Measurements from ENCODE around the gene SNRPD2. TPM values are rescaled to one million over a fixed set of nuclear protein-coding genes. Genes with fewer than 3 reads are reported as not detected.

SNRPD2 gene
- polyA plus RNA-seq (511 to 1,051 TPM (median 836 TPM) in 3 replicates), polyA minus RNA-seq (103 to 227 TPM (median 175 TPM) in 3 replicates)
- 66.7 TPM for polyA plus RNA-seq (2011; ENCODE audit: low read depth)
- 566 and 587 TPM in 2 replicates for polyA plus RNA-seq (2011; cell fraction: cytosol; rRNA removed)
- polyA plus RNA-seq (2011; cell fraction: nucleus; rRNA removed): 147 and 148 TPM in 2 replicates
- 347 and 735 TPM in 2 replicates for polyA plus RNA-seq (2012; ENCODE audit: low replicate concordance)
- 172 TPM for polyA minus RNA-seq (2011; cell fraction: cytosol; rRNA and poly(A)+ RNA removed)
- 27.3 and 43.0 TPM in 2 replicates for polyA minus RNA-seq (2011; cell fraction: nucleus; rRNA and poly(A)+ RNA removed)

- H3K9me1 ChIP-seq (ENCODE audit: control insufficient read depth, extremely low read depth, insufficient read depth, low read length): no peaks in the 10 kb centered on the region
- dilution Hi-C loops (cut with MboI; ENCODE audit: extremely low pct_ligation_motif_present, low sequenced_read_pairs): no loop called here
- no peaks in the 10 kb centered on the region for H3K27me3 ChIP-seq (ENCODE audit: control insufficient read depth, extremely low read depth, insufficient read depth, low read length)
- peaks cover 11% of the 10 kb centered on the region for H3K4me1 ChIP-seq (ENCODE audit: control insufficient read depth, extremely low read depth, insufficient read depth, low read length)
- H3K79me2 ChIP-seq (ENCODE audit: control insufficient read depth, insufficient read depth, low read length): peaks cover 36% of the 10 kb centered on the region
- peak within 1 kb of the TSS; percentile 96 for H3K9ac ChIP-seq (ENCODE audit: control insufficient read depth, extremely low read depth, insufficient read depth, low read length)
- no peaks in the 10 kb centered on the region for H4K20me1 ChIP-seq (ENCODE audit: control insufficient read depth, extremely low read depth, insufficient read depth, low read length)
- H3K4me3 ChIP-seq (ENCODE audit: control insufficient read depth in 2 of 3, extremely low read depth in 1 of 3, insufficient read depth in 2 of 3, low read depth in 1 of 3, low read length in 3 of 3): peak within 1 kb of the TSS; percentile 79 to 98 (median 98)
- H3K9me3 ChIP-seq (ENCODE audit: control insufficient read depth, low read depth, low read length): no peaks in the 10 kb centered on the region
- TF ChIP-seq, protein P1, sequence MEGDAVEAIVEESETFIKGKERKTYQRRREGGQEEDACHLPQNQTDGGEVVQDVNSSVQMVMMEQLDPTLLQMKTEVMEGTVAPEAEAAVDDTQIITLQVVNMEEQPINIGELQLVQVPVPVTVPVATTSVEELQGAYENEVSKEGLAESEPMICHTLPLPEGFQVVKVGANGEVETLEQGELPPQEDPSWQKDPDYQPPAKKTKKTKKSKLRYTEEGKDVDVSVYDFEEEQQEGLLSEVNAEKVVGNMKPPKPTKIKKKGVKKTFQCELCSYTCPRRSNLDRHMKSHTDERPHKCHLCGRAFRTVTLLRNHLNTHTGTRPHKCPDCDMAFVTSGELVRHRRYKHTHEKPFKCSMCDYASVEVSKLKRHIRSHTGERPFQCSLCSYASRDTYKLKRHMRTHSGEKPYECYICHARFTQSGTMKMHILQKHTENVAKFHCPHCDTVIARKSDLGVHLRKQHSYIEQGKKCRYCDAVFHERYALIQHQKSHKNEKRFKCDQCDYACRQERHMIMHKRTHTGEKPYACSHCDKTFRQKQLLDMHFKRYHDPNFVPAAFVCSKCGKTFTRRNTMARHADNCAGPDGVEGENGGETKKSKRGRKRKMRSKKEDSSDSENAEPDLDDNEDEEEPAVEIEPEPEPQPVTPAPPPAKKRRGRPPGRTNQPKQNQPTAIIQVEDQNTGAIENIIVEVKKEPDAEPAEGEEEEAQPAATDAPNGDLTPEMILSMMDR (optimal IDR thresholded peaks at IDR 0.05 in 1 of 3, IDR thresholded peaks at IDR 0.05 in 1 of 3, conservative IDR thresholded peaks at IDR 0.05 in 1 of 3; ENCODE audit: extremely low read depth in 1 of 3, insufficient read depth in 2 of 3, low read length in 3 of 3): no peak
- TF ChIP-seq EZH2 (IDR thresholded peaks at IDR 0.05; ENCODE audit: low read length): no peak
- H2AFZ ChIP-seq (ENCODE audit: control insufficient read depth, low read length): peak within 1 kb of the TSS; percentile 99
- peak within 1 kb of the TSS; percentile 93 for H3K27ac ChIP-seq (ENCODE audit: control insufficient read depth, insufficient read depth, low read length)
- H3K4me2 ChIP-seq (ENCODE audit: control insufficient read depth, extremely low read depth, insufficient read depth, low read depth, low read length): peak within 1 kb of the TSS; percentile 97
- DNase-seq (ENCODE audit: low read depth, low spot score): peak; percentile 81
- H3K36me3 ChIP-seq (ENCODE audit: control insufficient read depth in 2 of 2, extremely low read depth in 1 of 2, insufficient read depth in 2 of 2, low read length in 2 of 2): peaks cover 24 to 32% of the 10 kb centered on the region in 2 experiments
- FAIRE-seq: peak; percentile 80
Observed at GRCh38 chr19:45691516-45692186, at the start of gene SNRPD2. TSS of gene SNRPD2 (minus strand) at chr19:45691953. CDS start at chr19:45691888, 65 bp downstream.

DNA sequence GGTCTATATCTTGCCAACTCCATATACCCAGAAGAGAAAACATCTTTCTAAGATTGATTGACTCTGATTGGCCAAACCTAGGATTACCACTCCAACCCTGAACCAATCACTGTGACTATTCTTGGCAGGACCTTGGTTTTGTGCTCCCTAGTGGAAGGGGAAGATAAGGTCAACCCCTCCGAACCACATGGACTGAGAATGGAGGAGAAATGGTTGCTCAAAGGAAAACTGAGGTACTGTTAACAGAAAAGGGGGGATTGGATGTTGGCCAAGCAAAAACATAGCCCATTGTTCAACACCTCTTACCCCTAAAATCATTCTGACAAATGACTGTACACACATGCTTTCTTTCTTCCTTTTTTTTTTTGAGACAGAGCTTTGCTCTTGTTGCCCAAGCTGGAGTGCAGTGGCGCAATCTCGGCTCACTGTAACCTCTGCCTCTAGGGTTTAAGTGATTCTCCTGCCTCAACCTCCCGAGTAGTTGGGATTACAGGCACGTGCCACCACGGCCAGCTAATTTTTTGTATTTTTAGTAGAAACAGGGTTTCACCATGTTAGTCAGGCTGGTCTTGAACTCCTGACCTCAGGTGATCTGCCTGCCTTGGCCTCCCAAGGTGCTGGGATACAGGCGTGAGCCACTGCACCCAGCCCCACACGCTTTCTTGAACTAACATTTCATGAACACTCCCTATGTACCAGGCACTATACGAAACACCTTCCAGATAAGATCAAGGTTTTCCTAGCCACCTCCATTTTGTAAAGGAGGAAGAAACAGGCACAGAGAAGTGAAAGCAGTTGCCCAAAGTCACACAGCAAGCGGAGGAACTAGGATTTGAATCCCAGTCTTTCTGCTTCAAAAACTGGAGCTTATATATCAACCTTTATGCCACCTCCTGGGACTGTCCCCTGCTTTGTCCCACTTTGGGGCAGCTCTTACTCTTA, 48.0 kb upstream of the SNRPD2 start:
- no peak for DNase-seq (ENCODE audit: low read depth, low spot score)
- Histone ChIP-seq H3K9me3 (ENCODE audit: control insufficient read depth, low read depth, low read length) (no peaks in the 10 kb centered on the region), H3K36me3 (ENCODE audit: control insufficient read depth in 2 of 2, extremely low read depth in 1 of 2, insufficient read depth in 2 of 2, low read length in 2 of 2) (no peaks in the 10 kb centered on the region), H3K9me1 (ENCODE audit: control insufficient read depth, extremely low read depth, insufficient read depth, low read length) (no peaks in the 10 kb centered on the region), H3K27ac (ENCODE audit: control insufficient read depth, insufficient read depth, low read length) (no peak overlapping the region), H4K20me1 (ENCODE audit: control insufficient read depth, extremely low read depth, insufficient read depth, low read length) (no peaks in the 10 kb centered on the region), H3K4me3 (ENCODE audit: control insufficient read depth in 2 of 3, extremely low read depth in 1 of 3, insufficient read depth in 2 of 3, low read depth in 1 of 3, low read length in 3 of 3) (no peak overlapping the region), H3K9ac (ENCODE audit: control insufficient read depth, extremely low read depth, insufficient read depth, low read length) (no peak overlapping the region), H3K27me3 (ENCODE audit: control insufficient read depth, extremely low read depth, insufficient read depth, low read length) (no peaks in the 10 kb centered on the region), H3K79me2 (ENCODE audit: control insufficient read depth, insufficient read depth, low read length) (no peaks in the 10 kb centered on the region), H2AFZ (ENCODE audit: control insufficient read depth, low read length) (no peak overlapping the region), H3K4me1 (ENCODE audit: control insufficient read depth, extremely low read depth, insufficient read depth, low read length) (peaks cover 4% of the 10 kb centered on the region), H3K4me2 (ENCODE audit: control insufficient read depth, extremely low read depth, insufficient read depth, low read depth, low read length) (no peak overlapping the region)
- no peak for FAIRE-seq
- TF ChIP-seq EZH2 (IDR thresholded peaks at IDR 0.05; ENCODE audit: low read length): no peak
- TF ChIP-seq, protein P1 (optimal IDR thresholded peaks at IDR 0.05 in 1 of 3, IDR thresholded peaks at IDR 0.05 in 1 of 3, conservative IDR thresholded peaks at IDR 0.05 in 1 of 3; ENCODE audit: extremely low read depth in 1 of 3, insufficient read depth in 2 of 3, low read length in 3 of 3): no peak
- dilution Hi-C loops (cut with MboI; ENCODE audit: extremely low pct_ligation_motif_present, low sequenced_read_pairs): no loop called here

All from keratinocyte (primary cell).